AG10803 (cell line): ENCODE measurements around the gene MTUS2.

Experiments used
- DNase-seq: peaks from one replicate; pipeline ENCODE4 v3.0.0; 2010; ENCODE audit warnings: low read depth
- H3K4me3 ChIP-seq: 2 replicates; pipeline ENCODE4 v1.5.1; 2011; ENCODE audit warnings: mild to moderate bottlenecking, low read length, control low read depth
- TF ChIP-seq, protein P1 (sequence below): conservative IDR thresholded peaks from 2 replicates; pipeline ENCODE4 v1.5.1; 2011; ENCODE audit warnings: mild to moderate bottlenecking, low read length, control low read depth, inconsistent platforms

Gene MTUS2

DNA sequence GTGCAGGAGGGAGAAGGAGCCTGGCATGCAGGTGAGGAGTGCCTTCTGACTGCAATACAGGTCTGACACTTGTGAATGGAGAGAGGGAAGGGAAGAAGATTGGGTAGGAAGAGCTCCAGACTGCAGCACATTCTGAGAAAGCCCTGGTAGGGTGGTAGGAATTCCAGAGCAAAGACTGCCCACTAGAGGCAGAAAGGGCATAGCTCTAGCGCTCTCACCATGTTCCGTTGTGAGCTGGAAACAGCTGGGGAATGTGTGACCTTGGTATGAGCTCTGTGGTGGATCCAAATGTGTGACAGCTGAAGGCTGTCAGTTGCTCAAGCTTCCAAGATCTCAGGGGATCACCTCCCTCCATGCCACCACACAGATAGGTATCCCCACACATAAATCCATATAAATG lies 2.9 kb upstream of the MTUS2 start:
- no peak overlapping the region for H3K4me3 ChIP-seq
- TF ChIP-seq, protein P1, sequence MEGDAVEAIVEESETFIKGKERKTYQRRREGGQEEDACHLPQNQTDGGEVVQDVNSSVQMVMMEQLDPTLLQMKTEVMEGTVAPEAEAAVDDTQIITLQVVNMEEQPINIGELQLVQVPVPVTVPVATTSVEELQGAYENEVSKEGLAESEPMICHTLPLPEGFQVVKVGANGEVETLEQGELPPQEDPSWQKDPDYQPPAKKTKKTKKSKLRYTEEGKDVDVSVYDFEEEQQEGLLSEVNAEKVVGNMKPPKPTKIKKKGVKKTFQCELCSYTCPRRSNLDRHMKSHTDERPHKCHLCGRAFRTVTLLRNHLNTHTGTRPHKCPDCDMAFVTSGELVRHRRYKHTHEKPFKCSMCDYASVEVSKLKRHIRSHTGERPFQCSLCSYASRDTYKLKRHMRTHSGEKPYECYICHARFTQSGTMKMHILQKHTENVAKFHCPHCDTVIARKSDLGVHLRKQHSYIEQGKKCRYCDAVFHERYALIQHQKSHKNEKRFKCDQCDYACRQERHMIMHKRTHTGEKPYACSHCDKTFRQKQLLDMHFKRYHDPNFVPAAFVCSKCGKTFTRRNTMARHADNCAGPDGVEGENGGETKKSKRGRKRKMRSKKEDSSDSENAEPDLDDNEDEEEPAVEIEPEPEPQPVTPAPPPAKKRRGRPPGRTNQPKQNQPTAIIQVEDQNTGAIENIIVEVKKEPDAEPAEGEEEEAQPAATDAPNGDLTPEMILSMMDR = no peak; the same call in 1 of the 2 replicates
- no peak for DNase-seq

DNA sequence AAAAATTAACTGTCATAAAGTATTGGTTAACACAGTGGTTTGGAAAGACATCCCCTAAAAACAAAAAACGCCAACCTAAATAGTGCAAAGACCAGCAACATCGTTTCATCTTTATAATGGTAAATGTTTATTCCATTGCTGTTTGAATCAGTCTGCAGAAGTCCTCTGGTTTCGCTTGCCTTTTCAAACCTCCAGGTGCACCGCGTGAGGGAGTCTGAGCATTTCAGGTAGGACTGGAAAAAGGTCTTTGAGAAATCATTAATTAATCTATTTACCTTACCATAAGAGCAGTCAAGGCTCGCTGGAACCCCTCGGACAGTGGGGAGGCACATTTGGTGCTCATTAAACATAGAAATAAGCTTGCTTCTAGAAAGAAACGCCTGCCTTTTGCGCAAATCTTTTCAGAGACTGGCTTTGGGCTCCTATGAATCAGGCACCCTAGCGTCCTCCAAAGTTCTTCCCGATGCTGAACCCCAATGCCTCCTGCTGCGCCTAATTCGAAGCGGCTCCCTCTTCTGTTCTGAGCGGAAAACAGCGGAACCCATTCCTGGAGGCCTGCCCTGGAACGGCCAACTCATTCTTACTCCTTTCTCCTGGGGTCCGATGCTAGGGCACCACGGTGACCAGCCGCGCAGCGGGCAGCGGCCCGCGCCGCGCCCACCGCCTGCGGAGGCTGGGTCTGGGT lies 951 bp upstream of the MTUS2 start:
- H3K4me3 ChIP-seq = peak overlapping the region; percentile 39
- DNase-seq = peak; percentile 24
- TF ChIP-seq, protein P1 = peak; percentile 24

DNA sequence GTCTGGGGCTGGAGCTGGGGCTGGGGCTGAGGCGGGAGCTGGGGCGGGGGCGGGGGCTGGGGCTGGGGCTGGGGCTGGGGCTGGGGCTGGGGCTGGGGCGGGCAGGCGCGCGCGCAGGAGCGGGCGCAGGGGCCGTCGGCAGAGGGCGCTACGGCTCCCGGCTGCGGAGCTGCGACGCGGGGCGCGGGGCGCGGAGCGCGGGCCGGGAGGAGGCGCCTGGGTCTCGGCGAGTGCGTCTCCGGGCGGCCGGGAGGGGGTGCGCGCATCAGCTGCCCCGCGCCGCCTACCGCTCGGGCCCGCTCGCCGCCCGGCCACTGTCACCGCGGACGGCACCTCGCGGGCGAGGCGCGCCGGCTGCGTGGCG lies 422 bp upstream of the MTUS2 start:
- DNase-seq = peak; percentile 16
- H3K4me3 ChIP-seq = no peak overlapping the region; the same call in 1 of the 2 replicates
- TF ChIP-seq, protein P1 = no peak

DNA sequence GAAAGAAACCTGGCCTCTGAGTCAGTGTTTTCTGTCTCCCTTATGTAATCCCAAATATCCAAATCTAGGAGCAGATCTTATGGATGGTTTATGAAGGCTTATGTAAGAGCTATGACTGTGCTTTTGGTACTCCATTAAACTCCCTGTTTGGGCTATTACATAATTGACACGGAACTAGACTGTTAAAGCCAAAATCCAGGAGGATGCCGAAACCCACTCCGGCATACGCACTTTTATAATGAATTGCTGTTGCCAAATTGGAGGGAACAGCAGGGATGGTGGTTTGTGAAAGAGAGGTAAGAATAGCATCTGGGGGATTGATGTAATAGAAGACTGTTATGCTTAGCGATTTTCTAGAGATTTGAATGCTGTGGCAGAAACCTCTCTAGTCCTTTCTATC lies 2.0 kb downstream of the MTUS2 start:
- DNase-seq = no peak
- no peak overlapping the region for H3K4me3 ChIP-seq
- TF ChIP-seq, protein P1 = no peak

DNA sequence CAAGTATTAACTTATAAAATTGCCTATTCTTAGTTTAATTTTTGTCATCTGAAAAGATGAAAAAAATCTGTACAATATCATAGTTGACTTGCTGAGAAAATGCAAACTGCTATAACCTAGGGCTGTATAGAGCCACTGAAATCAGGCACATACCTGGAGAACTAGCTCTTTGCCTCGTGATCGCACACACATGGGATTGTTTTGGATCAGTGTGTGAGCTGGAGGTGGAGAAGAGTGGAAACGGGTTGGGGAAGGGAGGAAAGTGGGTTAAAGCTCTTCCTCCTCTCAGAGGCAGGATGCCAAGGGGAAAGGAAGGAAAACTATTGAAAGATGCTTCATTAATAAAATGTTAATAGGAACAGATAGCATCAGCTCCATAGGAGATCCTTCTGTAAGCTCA lies 2.7 kb downstream of the MTUS2 start:
- no peak overlapping the region for H3K4me3 ChIP-seq
- TF ChIP-seq, protein P1 = no peak
- no peak for DNase-seq

DNA sequence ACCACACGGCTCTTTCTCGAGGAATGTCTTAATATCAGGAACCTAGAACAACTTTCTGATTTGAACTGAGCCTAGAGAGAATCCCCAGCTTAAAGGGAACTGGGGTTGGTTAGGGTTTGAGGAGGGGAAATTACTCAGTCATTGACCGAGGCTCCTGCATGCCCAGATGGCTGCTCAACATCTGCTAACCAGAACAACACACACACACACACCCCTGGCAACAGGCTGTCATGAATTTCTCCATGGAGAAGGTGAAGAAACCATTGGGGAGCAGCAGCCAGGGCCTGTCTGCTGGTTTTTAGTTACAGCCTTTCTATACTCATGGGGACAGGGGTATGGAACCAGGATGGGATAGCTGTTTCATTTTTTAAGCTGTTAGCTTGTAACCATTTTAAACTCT lies 5.2 kb downstream of the MTUS2 start:
- no peak overlapping the region for H3K4me3 ChIP-seq
- TF ChIP-seq, protein P1 = no peak
- no peak for DNase-seq

DNA sequence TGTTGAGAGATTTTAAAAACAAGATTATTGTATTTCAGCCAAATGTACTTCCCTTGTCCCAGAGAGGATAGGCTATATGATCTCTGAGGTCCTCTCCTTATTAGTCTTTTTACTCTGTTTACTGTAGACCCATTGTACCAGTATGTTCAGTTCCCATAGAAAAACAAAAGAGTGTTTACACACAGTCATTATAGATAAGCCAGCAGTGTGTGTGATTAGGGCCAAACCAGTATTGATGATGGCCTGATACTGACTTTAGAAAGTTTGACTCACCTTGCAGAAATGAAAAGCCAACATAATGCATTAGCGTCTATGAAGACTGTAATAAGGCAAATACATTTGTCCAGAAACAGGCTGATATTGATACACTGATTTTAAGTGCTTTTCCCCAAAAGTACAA lies 6.2 kb downstream of the MTUS2 start:
- TF ChIP-seq, protein P1 = no peak
- no peak overlapping the region for H3K4me3 ChIP-seq
- no peak for DNase-seq
